ENCODE data around the gene RGS7. TPM values are rescaled to one million over a fixed set of nuclear protein-coding genes. Genes with fewer than 3 reads are reported as not detected.

The RGS7 gene
- total and polyA plus RNA-seq, 2 of the 4 experiments (the other 2 are of a cell fraction) = 0.58 to 0.72 TPM

GRCh38 chr1:241079047-241079446 is 278.0 kb downstream of the RGS7 start:
- no peak overlapping the region for H3K9ac ChIP-seq (ENCODE audit: low read depth, low read length)
- no peak for ATAC-seq (ENCODE audit: low read depth)
- dilution Hi-C loops (cut with HindIII; ENCODE audit: low sequenced_read_pairs, unreplicated experiment) = no loop called here
- no peak overlapping the region for H2AFZ ChIP-seq (replicated peaks; ENCODE audit: low read length, poor library complexity)
- no peaks in the 10 kb centered on the region for H4K20me1 ChIP-seq (ENCODE audit: insufficient read depth, low read length)
- POLR2A ChIA-PET (ENCODE audit: unreplicated experiment) = no interaction called here
- H4K8ac ChIP-seq (ENCODE audit: low read depth in 2 of 2, low read length in 2 of 2) = no peak overlapping the region
- H3K27ac ChIP-seq (ENCODE audit: insufficient read depth, low read length) = no peak overlapping the region
- no peak overlapping the region for H3K56ac ChIP-seq (ENCODE audit: extremely low read depth, insufficient read depth, low read length)
- intact Hi-C loops (cut with micrococcal nuclease) = no loop called here
- no peaks in the 10 kb centered on the region for H3K36me3 ChIP-seq (ENCODE audit: control insufficient read depth, insufficient read depth, low read length)
- no peak overlapping the region for H3K23ac ChIP-seq (ENCODE audit: low read depth, low read length)
- no peak overlapping the region for H3K4me3 ChIP-seq (ENCODE audit: insufficient read depth, low read depth, low read length)
- peaks cover 10% of the 10 kb centered on the region for H3K9me3 ChIP-seq (ENCODE audit: control insufficient read depth, insufficient read depth, low read length)
- no peaks in the 10 kb centered on the region for H3K4me1 ChIP-seq (ENCODE audit: control insufficient read depth, insufficient read depth, low read length)
- H2BK120ac ChIP-seq (ENCODE audit: low read depth, low read length) = no peak overlapping the region
- H4K91ac ChIP-seq (ENCODE audit: insufficient read depth, low read depth, low read length) = no peak overlapping the region
- H2AK9ac ChIP-seq (replicated peaks; ENCODE audit: low read depth, low read length, poor library complexity) = no peak overlapping the region
- H3K4ac ChIP-seq (ENCODE audit: low read depth, low read length) = no peak overlapping the region
- in situ Hi-C loops (cut with MboI; ENCODE audit: low sequenced_read_pairs) = no loop called here
- no peak overlapping the region for H3K4me2 ChIP-seq (ENCODE audit: low read depth, low read length)
- no peak for TF ChIP-seq MXI1 (IDR thresholded peaks at IDR 0.05; ENCODE audit: borderline replicate concordance, low read depth, low read length)
- no peak for TF ChIP-seq RCOR1 (IDR thresholded peaks at IDR 0.05; ENCODE audit: insufficient replicate concordance, low read length)
- TF ChIP-seq MAFK (IDR thresholded peaks at IDR 0.05; ENCODE audit: low read depth, low read length) = no peak
- no peak for TF ChIP-seq CEBPB (IDR thresholded peaks at IDR 0.05; ENCODE audit: low read depth, low read length)
- TF ChIP-seq ELK1 (IDR thresholded peaks at IDR 0.05; ENCODE audit: borderline replicate concordance, low read depth, low read length) = no peak
- no peak for TF ChIP-seq RAD21 (IDR thresholded peaks at IDR 0.05; ENCODE audit: low read length)
- TF ChIP-seq CTCF (conservative IDR thresholded peaks at IDR 0.05; ENCODE audit: low read depth, low read length) = no peak
- TF ChIP-seq POLR2A (IDR thresholded peaks at IDR 0.05; ENCODE audit: low read depth, low read length) = no peak
- no peak for TF ChIP-seq CHD1 (IDR thresholded peaks at IDR 0.05; ENCODE audit: low read depth, low read length)
- TF ChIP-seq USF2 (IDR thresholded peaks at IDR 0.05; ENCODE audit: low read depth, low read length) = no peak
- no peak for TF ChIP-seq SMC3 (IDR thresholded peaks at IDR 0.05; ENCODE audit: low read depth, low read length)
- TF ChIP-seq RFX5 (IDR thresholded peaks at IDR 0.05; ENCODE audit: low read depth, low read length) = no peak
- TF ChIP-seq FOS (IDR thresholded peaks at IDR 0.05; ENCODE audit: low read depth, low read length) = no peak
- BruUV-seq (replicated peaks) = no TSS peak
- no peak overlapping the region for H4K5ac ChIP-seq (ENCODE audit: low read depth, low read length)
- H3K18ac ChIP-seq (ENCODE audit: low read depth, low read length) = no peak overlapping the region
- H2AK5ac ChIP-seq (ENCODE audit: low read depth, low read length) = no peak overlapping the region
- no peak overlapping the region for H2BK20ac ChIP-seq (ENCODE audit: low read depth, low read length)
- DNase-seq = no peak
- H2BK5ac ChIP-seq (ENCODE audit: low read depth, low read length, poor library complexity, severe bottlenecking) = no peak overlapping the region
- H3K14ac ChIP-seq (replicated peaks; ENCODE audit: low read depth, low read length) = no peak overlapping the region
- no peaks in the 10 kb centered on the region for H3K9me1 ChIP-seq (ENCODE audit: insufficient read depth, low read length)
- CTCF ChIA-PET = no interaction called here
- WGBS, 2 experiments (ENCODE audit: extremely low coverage in 2 of 2, insufficient read length in 1 of 2) = no CpG with 5 or more reads among the region's 8 CpGs
- H3K79me1 ChIP-seq (ENCODE audit: low read depth in 1 of 2, low read length in 2 of 2) = no peaks in the 10 kb centered on the region
- H3K27me3 ChIP-seq (ENCODE audit: control insufficient read depth, insufficient read depth, low read length) = no peaks in the 10 kb centered on the region
- no peak overlapping the region for H2BK15ac ChIP-seq (ENCODE audit: low read depth, low read length)

Measured in IMR-90 (cell line).